ENCODE data around the gene SMAD2.
A peak's percentile ranks its signal among the peaks of the same experiment; 100 is the strongest.

The SMAD2 gene

DNA sequence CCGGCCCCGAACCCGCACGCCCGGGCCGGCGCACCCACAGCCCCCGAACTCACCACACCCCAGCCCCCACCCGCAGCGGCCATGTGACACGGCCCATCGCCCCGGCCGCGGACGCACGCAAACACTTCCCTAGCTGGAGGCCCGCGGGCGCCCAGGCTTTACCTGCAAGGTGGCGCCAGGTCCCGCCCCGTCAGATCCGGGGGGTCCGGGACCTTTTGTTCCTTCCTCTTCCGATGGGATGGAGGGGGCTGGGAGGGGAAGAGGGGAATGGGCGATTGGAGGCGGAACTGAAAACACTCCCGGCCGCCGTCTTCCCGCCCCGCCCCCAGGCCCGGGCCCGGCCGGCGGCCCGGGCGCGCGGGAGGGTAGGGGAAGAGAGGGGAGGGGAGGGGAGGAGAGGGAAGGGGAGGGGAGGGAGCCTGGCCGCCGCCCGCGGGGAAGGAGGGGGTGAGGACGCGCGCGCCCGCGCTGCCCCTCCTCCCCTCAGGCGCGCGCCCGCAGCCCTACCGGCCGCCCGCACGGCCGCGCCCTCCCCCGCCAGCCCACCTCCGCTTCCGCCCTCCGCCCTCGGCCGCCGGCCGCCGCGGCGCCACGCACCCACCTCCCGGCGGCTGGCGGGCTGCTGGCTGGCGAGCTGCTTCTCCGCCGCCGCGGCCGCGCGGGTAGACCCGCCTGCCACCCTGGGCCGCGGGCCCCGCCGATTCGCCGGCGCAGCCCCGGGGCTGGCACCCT lies at the start of gene SMAD2:
Gene SMAD2, minus strand, starts transcription at position 461 of the 732 bp plus-strand sequence. CDS start 33,903 bp downstream, outside the sequence.
- Histone ChIP-seq H3K4me3 (ENCODE audit: severe bottlenecking) (peak within 1 kb of the TSS; percentile 52), H3K27ac (ENCODE audit: poor library complexity, severe bottlenecking) (peak within 1 kb of the TSS; percentile 91), H3K27me3 (ENCODE audit: insufficient read depth, poor library complexity, severe bottlenecking) (no peaks in the 10 kb centered on the region), H3K4me1 (ENCODE audit: insufficient read depth, poor library complexity, severe bottlenecking) (peaks cover 8% of the 10 kb centered on the region), H3K36me3 (ENCODE audit: low read depth) (no peaks in the 10 kb centered on the region), H3K9me3 (ENCODE audit: severe bottlenecking) (no peaks in the 10 kb centered on the region)
- peak; percentile 89 for DNase-seq (ENCODE audit: low spot score)
- TF ChIP-seq, protein P1, sequence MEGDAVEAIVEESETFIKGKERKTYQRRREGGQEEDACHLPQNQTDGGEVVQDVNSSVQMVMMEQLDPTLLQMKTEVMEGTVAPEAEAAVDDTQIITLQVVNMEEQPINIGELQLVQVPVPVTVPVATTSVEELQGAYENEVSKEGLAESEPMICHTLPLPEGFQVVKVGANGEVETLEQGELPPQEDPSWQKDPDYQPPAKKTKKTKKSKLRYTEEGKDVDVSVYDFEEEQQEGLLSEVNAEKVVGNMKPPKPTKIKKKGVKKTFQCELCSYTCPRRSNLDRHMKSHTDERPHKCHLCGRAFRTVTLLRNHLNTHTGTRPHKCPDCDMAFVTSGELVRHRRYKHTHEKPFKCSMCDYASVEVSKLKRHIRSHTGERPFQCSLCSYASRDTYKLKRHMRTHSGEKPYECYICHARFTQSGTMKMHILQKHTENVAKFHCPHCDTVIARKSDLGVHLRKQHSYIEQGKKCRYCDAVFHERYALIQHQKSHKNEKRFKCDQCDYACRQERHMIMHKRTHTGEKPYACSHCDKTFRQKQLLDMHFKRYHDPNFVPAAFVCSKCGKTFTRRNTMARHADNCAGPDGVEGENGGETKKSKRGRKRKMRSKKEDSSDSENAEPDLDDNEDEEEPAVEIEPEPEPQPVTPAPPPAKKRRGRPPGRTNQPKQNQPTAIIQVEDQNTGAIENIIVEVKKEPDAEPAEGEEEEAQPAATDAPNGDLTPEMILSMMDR (IDR thresholded peaks at IDR 0.05; ENCODE audit: poor library complexity, severe bottlenecking) = no peak
- peak; percentile 32 for ATAC-seq (ENCODE audit: low read depth)

DNA sequence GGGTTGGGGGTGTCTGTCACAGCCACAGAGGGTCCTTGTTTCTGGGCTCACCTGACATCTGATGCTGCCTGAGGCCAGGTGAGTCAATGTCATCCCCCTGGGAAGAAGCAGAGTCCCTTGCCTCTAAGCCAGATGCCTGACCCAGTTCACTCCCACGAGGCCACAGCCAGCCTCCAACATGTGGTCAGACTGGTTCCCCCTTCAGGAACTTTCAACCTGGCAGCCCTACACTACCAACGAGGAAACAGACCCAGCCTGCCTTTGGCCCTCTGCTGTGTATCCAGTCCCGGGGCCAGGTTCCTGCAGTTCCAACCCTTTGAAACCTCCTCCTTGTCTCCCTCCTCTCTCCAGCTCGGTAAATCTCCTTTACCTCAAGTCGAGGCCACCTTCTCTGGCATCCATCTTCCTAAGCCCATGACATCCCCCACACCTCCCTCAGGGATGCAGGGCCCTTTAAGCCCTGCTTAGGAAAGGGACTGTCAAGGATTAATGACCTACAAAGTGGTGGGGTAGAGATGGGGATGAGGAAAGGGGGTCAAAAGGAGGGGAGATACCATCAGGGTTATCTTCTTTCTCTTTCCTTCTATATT lies 49.2 kb upstream of the SMAD2 start:
- TF ChIP-seq, protein P1 (IDR thresholded peaks at IDR 0.05; ENCODE audit: poor library complexity, severe bottlenecking) = no peak
- no peaks in the 10 kb centered on the region for H3K36me3 ChIP-seq (ENCODE audit: low read depth)
- H3K9me3 ChIP-seq (ENCODE audit: severe bottlenecking) = no peaks in the 10 kb centered on the region
- ATAC-seq (ENCODE audit: low read depth) (no peak), DNase-seq (ENCODE audit: low spot score) (no peak)
- H3K4me3 ChIP-seq (ENCODE audit: severe bottlenecking) = no peak overlapping the region
- H3K27me3 ChIP-seq (ENCODE audit: insufficient read depth, poor library complexity, severe bottlenecking) = no peaks in the 10 kb centered on the region
- no peak overlapping the region for H3K27ac ChIP-seq (ENCODE audit: poor library complexity, severe bottlenecking)
- H3K4me1 ChIP-seq (ENCODE audit: insufficient read depth, poor library complexity, severe bottlenecking) = no peaks in the 10 kb centered on the region

DNA sequence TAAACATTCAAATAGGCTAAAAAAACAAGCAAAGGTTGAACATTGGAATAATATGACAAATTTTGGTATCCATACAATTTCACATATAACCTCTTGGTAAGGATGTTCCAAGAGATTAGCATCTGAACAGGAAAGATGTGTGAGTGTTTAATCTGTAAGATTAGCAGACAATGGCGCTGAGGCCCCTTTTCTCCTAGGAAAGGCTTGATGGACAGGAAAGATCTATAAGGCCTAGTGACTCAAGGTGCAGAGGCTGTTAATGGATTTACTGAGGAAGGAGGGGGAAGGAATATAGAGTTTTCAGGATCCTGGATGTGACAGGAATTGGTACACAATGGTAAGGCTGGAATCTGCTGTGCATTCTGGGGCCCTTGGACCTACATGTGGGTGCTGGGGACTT lies 48.1 kb upstream of the SMAD2 start:
- DNase-seq (ENCODE audit: low spot score) (no peak), ATAC-seq (ENCODE audit: low read depth) (no peak)
- H3K9me3 ChIP-seq (ENCODE audit: severe bottlenecking) = no peaks in the 10 kb centered on the region
- H3K4me1 ChIP-seq (ENCODE audit: insufficient read depth, poor library complexity, severe bottlenecking) = no peaks in the 10 kb centered on the region
- H3K27me3 ChIP-seq (ENCODE audit: insufficient read depth, poor library complexity, severe bottlenecking) = no peaks in the 10 kb centered on the region
- H3K27ac ChIP-seq (ENCODE audit: poor library complexity, severe bottlenecking) = no peak overlapping the region
- TF ChIP-seq, protein P1 (IDR thresholded peaks at IDR 0.05; ENCODE audit: poor library complexity, severe bottlenecking) = no peak
- H3K36me3 ChIP-seq (ENCODE audit: low read depth) = no peaks in the 10 kb centered on the region
- no peak overlapping the region for H3K4me3 ChIP-seq (ENCODE audit: severe bottlenecking)

DNA sequence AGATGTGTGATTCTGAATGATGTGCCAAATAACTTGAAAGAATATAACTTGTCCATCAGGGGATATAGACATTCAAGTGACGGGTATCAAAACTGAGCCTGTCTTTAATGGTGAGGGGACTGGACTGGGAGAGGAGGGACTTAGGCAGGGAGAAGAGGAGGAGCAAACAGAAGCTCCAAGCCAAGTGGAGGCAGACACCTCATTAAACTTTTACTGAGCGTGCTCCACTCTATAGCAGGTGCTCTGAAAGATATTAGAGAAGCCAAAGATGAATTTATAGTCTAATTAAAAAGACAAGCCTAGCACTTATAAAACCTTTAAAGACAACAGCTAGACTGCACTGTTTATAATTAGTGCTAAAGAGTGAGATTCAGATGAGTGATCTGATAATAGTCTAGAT lies 47.7 kb upstream of the SMAD2 start:
- TF ChIP-seq, protein P1 (IDR thresholded peaks at IDR 0.05; ENCODE audit: poor library complexity, severe bottlenecking) = no peak
- Histone ChIP-seq H3K36me3 (ENCODE audit: low read depth) (no peaks in the 10 kb centered on the region), H3K4me3 (ENCODE audit: severe bottlenecking) (no peak overlapping the region), H3K27me3 (ENCODE audit: insufficient read depth, poor library complexity, severe bottlenecking) (no peaks in the 10 kb centered on the region), H3K9me3 (ENCODE audit: severe bottlenecking) (no peaks in the 10 kb centered on the region), H3K4me1 (ENCODE audit: insufficient read depth, poor library complexity, severe bottlenecking) (no peaks in the 10 kb centered on the region), H3K27ac (ENCODE audit: poor library complexity, severe bottlenecking) (no peak overlapping the region)
- DNase-seq (ENCODE audit: low spot score) = no peak
- no peak for ATAC-seq (ENCODE audit: low read depth)

DNA sequence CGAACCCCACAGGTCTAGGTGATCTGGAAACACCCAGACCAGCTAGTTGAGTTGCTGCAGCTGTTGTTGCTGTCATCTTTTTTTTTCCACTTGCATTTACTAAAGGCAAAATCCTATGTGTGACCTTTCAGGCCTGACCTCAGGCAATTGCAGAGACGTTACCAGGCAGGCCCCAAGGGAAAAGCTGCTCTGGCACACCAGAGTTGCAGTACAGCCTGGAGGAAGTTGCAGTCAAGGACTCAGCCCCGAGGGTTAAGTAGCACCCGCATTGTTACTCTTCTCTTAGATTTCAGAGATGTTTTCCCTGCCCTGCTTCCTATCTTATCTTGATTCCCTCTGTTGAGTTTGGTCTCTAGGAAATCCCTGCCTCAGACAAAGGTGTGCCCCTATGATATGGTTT lies 45.2 kb upstream of the SMAD2 start:
- Histone ChIP-seq H3K9me3 (ENCODE audit: severe bottlenecking) (no peaks in the 10 kb centered on the region), H3K4me1 (ENCODE audit: insufficient read depth, poor library complexity, severe bottlenecking) (no peaks in the 10 kb centered on the region), H3K4me3 (ENCODE audit: severe bottlenecking) (no peak overlapping the region), H3K27me3 (ENCODE audit: insufficient read depth, poor library complexity, severe bottlenecking) (no peaks in the 10 kb centered on the region), H3K27ac (ENCODE audit: poor library complexity, severe bottlenecking) (no peak overlapping the region), H3K36me3 (ENCODE audit: low read depth) (no peaks in the 10 kb centered on the region)
- TF ChIP-seq, protein P1 (IDR thresholded peaks at IDR 0.05; ENCODE audit: poor library complexity, severe bottlenecking) = no peak
- no peak for DNase-seq (ENCODE audit: low spot score)
- no peak for ATAC-seq (ENCODE audit: low read depth)
